ENCODE measurements around the gene MALAT1.

Gene MALAT1

DNA sequence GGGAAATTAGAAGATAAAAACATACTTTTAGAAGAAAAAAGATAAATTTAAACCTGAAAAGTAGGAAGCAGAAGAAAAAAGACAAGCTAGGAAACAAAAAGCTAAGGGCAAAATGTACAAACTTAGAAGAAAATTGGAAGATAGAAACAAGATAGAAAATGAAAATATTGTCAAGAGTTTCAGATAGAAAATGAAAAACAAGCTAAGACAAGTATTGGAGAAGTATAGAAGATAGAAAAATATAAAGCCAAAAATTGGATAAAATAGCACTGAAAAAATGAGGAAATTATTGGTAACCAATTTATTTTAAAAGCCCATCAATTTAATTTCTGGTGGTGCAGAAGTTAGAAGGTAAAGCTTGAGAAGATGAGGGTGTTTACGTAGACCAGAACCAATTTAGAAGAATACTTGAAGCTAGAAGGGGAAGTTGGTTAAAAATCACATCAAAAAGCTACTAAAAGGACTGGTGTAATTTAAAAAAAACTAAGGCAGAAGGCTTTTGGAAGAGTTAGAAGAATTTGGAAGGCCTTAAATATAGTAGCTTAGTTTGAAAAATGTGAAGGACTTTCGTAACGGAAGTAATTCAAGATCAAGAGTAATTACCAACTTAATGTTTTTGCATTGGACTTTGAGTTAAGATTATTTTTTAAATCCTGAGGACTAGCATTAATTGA is 1.0 kb downstream of the MALAT1 start:
- ATAC-seq (replicated peaks) (no peak), DNase-seq (no peak)
- H3K4me3 Mint-ChIP-seq: no peak overlapping the region

GRCh38 chr11:65500387-65501185 is 1.7 kb downstream of the MALAT1 start:
- peaks cover 18 to 22% of the 10 kb centered on the region in 2 donors for H3K36me3 Mint-ChIP-seq
- H3K27me3 Mint-ChIP-seq: no peaks in the 10 kb centered on the region
- no peak for ATAC-seq (replicated peaks)
- peaks cover 29 to 47% of the 10 kb centered on the region in 2 donors for H3K4me1 Mint-ChIP-seq
- DNase-seq: no peak
- no peaks in the 10 kb centered on the region for H3K9me3 Mint-ChIP-seq
- H3K27ac Mint-ChIP-seq: no peak overlapping the region
- no peak overlapping the region for H3K4me3 Mint-ChIP-seq

More for the DNA sequence above, 1.0 kb downstream of the MALAT1 start:
- H3K4me1 Mint-ChIP-seq: peaks cover 25 to 40% of the 10 kb centered on the region in 2 donors
- H3K9me3 Mint-ChIP-seq: no peaks in the 10 kb centered on the region
- H3K27ac Mint-ChIP-seq: no peak overlapping the region
- peaks cover 14 to 16% of the 10 kb centered on the region in 2 donors for H3K36me3 Mint-ChIP-seq
- no peaks in the 10 kb centered on the region for H3K27me3 Mint-ChIP-seq

GRCh38 chr11:65501186-65501471 is 2.3 kb downstream of the MALAT1 start:
- no peak for ATAC-seq (replicated peaks)
- peaks cover 20 to 27% of the 10 kb centered on the region in 2 donors for H3K36me3 Mint-ChIP-seq
- H3K4me1 Mint-ChIP-seq: peaks cover 32 to 48% of the 10 kb centered on the region in 2 donors

DNA sequence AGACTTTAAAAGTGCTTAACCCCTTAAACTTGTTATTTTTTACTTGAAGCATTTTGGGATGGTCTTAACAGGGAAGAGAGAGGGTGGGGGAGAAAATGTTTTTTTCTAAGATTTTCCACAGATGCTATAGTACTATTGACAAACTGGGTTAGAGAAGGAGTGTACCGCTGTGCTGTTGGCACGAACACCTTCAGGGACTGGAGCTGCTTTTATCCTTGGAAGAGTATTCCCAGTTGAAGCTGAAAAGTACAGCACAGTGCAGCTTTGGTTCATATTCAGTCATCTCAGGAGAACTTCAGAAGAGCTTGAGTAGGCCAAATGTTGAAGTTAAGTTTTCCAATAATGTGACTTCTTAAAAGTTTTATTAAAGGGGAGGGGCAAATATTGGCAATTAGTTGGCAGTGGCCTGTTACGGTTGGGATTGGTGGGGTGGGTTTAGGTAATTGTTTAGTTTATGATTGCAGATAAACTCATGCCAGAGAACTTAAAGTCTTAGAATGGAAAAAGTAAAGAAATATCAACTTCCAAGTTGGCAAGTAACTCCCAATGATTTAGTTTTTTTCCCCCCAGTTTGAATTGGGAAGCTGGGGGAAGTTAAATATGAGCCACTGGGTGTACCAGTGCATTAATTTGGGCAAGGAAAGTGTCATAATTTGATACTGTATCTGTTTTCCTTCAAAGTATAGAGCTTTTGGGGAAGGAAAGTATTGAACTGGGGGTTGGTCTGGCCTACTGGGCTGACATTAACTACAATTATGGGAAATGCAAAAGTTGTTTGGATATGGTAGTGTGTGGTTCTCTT is 2.8 kb downstream of the MALAT1 start:
- Mint-ChIP-seq H3K4me1 (peaks cover 38 to 48% of the 10 kb centered on the region in 2 donors), H3K27ac (no peak overlapping the region), H3K36me3 (peaks cover 26 to 33% of the 10 kb centered on the region in 2 donors), H3K27me3 (no peaks in the 10 kb centered on the region), H3K9me3 (no peaks in the 10 kb centered on the region), H3K4me3 (no peak overlapping the region)
- ATAC-seq (replicated peaks) (no peak), DNase-seq (no peak)

More at GRCh38 chr11:65501186-65501471, 2.3 kb downstream of the MALAT1 start:
- DNase-seq: no peak
- Mint-ChIP-seq H3K27ac (no peak overlapping the region), H3K9me3 (no peaks in the 10 kb centered on the region), H3K27me3 (no peaks in the 10 kb centered on the region), H3K4me3 (no peak overlapping the region)

DNA sequence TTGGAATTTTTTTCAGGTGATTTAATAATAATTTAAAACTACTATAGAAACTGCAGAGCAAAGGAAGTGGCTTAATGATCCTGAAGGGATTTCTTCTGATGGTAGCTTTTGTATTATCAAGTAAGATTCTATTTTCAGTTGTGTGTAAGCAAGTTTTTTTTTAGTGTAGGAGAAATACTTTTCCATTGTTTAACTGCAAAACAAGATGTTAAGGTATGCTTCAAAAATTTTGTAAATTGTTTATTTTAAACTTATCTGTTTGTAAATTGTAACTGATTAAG is 3.4 kb downstream of the MALAT1 start:
- Mint-ChIP-seq H3K27me3 (no peaks in the 10 kb centered on the region), H3K27ac (no peak overlapping the region), H3K4me3 (no peak overlapping the region), H3K9me3 (no peaks in the 10 kb centered on the region), H3K4me1 (peaks cover 34 to 48% of the 10 kb centered on the region in 2 donors), H3K36me3 (peaks cover 27 to 36% of the 10 kb centered on the region in 2 donors)
- ATAC-seq (replicated peaks) (no peak), DNase-seq (no peak)

DNA sequence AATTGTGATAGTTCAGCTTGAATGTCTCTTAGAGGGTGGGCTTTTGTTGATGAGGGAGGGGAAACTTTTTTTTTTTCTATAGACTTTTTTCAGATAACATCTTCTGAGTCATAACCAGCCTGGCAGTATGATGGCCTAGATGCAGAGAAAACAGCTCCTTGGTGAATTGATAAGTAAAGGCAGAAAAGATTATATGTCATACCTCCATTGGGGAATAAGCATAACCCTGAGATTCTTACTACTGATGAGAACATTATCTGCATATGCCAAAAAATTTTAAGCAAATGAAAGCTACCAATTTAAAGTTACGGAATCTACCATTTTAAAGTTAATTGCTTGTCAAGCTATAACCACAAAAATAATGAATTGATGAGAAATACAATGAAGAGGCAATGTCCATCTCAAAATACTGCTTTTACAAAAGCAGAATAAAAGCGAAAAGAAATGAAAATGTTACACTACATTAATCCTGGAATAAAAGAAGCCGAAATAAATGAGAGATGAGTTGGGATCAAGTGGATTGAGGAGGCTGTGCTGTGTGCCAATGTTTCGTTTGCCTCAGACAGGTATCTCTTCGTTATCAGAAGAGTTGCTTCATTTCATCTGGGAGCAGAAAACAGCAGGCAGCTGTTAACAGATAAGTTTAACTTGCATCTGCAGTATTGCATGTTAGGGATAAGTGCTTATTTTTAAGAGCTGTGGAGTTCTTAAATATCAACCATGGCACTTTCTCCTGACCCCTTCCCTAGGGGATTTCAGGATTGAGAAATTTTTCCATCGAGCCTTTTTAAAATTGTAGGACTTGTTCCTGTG is 3.9 kb downstream of the MALAT1 start:
- ATAC-seq (replicated peaks) (no peak), DNase-seq (no peak)
- Mint-ChIP-seq H3K27me3 (no peaks in the 10 kb centered on the region), H3K4me3 (no peak overlapping the region), H3K4me1 (peaks cover 37 to 51% of the 10 kb centered on the region in 2 donors), H3K27ac (no peak overlapping the region), H3K9me3 (no peaks in the 10 kb centered on the region), H3K36me3 (peaks cover 27 to 36% of the 10 kb centered on the region in 2 donors)

- H3K27ac Mint-ChIP-seq: no peak overlapping the region
- no peak for DNase-seq
These were observed 4.6 kb downstream of the MALAT1 start for GRCh38 chr11:65503368-65503948.

DNA sequence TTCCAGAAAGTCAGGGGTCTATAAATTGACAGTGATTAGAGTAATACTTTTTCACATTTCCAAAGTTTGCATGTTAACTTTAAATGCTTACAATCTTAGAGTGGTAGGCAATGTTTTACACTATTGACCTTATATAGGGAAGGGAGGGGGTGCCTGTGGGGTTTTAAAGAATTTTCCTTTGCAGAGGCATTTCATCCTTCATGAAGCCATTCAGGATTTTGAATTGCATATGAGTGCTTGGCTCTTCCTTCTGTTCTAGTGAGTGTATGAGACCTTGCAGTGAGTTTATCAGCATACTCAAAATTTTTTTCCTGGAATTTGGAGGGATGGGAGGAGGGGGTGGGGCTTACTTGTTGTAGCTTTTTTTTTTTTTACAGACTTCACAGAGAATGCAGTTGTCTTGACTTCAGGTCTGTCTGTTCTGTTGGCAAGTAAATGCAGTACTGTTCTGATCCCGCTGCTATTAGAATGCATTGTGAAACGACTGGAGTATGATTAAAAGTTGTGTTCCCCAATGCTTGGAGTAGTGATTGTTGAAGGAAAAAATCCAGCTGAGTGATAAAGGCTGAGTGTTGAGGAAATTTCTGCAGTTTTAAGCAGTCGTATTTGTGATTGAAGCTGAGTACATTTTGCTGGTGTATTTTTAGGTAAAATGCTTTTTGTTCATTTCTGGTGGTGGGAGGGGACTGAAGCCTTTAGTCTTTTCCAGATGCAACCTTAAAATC is 5.3 kb downstream of the MALAT1 start:
- Mint-ChIP-seq H3K4me3 (peak overlapping the region in 1 of 2 donors; percentile 79), H3K27ac (no peak overlapping the region), H3K27me3 (no peaks in the 10 kb centered on the region), H3K4me1 (peaks cover 38 to 54% of the 10 kb centered on the region in 2 donors), H3K9me3 (no peaks in the 10 kb centered on the region), H3K36me3 (peaks cover 27 to 36% of the 10 kb centered on the region in 2 donors)
- no peak for ATAC-seq (replicated peaks)
- DNase-seq: no peak

More at GRCh38 chr11:65503368-65503948, 4.6 kb downstream of the MALAT1 start:
- no peaks in the 10 kb centered on the region for H3K27me3 Mint-ChIP-seq
- peaks cover 27 to 36% of the 10 kb centered on the region in 2 donors for H3K36me3 Mint-ChIP-seq
- ATAC-seq (replicated peaks): no peak
- H3K4me1 Mint-ChIP-seq: peaks cover 38 to 54% of the 10 kb centered on the region in 2 donors
- H3K4me3 Mint-ChIP-seq: peak overlapping the region in 1 of 2 donors; percentile 79
- no peaks in the 10 kb centered on the region for H3K9me3 Mint-ChIP-seq

DNA sequence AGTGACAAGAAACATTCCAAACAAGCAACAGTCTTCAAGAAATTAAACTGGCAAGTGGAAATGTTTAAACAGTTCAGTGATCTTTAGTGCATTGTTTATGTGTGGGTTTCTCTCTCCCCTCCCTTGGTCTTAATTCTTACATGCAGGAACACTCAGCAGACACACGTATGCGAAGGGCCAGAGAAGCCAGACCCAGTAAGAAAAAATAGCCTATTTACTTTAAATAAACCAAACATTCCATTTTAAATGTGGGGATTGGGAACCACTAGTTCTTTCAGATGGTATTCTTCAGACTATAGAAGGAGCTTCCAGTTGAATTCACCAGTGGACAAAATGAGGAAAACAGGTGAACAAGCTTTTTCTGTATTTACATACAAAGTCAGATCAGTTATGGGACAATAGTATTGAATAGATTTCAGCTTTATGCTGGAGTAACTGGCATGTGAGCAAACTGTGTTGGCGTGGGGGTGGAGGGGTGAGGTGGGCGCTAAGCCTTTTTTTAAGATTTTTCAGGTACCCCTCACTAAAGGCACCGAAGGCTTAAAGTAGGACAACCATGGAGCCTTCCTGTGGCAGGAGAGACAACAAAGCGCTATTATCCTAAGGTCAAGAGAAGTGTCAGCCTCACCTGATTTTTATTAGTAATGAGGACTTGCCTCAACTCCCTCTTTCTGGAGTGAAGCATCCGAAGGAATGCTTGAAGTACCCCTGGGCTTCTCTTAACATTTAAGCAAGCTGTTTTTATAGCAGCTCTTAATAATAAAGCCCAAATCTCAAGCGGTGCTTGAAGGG is 6.0 kb downstream of the MALAT1 start:
- Mint-ChIP-seq H3K9me3 (no peaks in the 10 kb centered on the region), H3K4me3 (peak overlapping the region in 1 of 2 donors; percentile 79), H3K36me3 (peaks cover 27 to 36% of the 10 kb centered on the region in 2 donors), H3K27me3 (no peaks in the 10 kb centered on the region), H3K4me1 (peaks cover 38 to 54% of the 10 kb centered on the region in 2 donors), H3K27ac (no peak overlapping the region)
- DNase-seq (no peak), ATAC-seq (replicated peaks) (no peak)

- Mint-ChIP-seq H3K9me3 (no peaks in the 10 kb centered on the region), H3K27ac (no peak overlapping the region), H3K36me3 (peaks cover 27 to 36% of the 10 kb centered on the region in 2 donors), H3K4me1 (peaks cover 42 to 58% of the 10 kb centered on the region in 2 donors), H3K27me3 (no peaks in the 10 kb centered on the region), H3K4me3 (peak overlapping the region in 1 of 2 donors; percentile 79)
- no peak for ATAC-seq (replicated peaks)
- no peak for DNase-seq
These were observed 6.8 kb downstream of the MALAT1 start for GRCh38 chr11:65505466-65506289.

DNA sequence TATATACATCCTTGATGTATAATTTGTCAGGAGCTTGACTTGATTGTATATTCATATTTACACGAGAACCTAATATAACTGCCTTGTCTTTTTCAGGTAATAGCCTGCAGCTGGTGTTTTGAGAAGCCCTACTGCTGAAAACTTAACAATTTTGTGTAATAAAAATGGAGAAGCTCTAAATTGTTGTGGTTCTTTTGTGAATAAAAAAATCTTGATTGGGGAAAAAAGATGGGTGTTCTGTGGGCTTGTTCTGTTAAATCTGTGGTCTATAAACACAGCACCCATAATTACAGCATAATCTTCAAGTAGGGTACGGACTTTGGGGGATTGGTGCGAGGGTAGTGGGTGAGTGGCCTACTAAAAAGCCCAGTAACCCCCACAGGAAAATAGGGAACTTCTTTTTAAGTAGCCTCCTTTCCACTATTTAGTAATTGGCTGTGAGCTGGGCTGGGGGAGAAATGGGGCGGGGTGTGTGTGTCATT is 7.5 kb downstream of the MALAT1 start:
- H3K27ac Mint-ChIP-seq: no peak overlapping the region
- no peaks in the 10 kb centered on the region for H3K27me3 Mint-ChIP-seq
- H3K9me3 Mint-ChIP-seq: no peaks in the 10 kb centered on the region
- H3K4me1 Mint-ChIP-seq: peaks cover 41 to 60% of the 10 kb centered on the region in 2 donors
- ATAC-seq (replicated peaks) (no peak), DNase-seq (no peak)
- H3K36me3 Mint-ChIP-seq: peaks cover 27 to 36% of the 10 kb centered on the region in 2 donors
- peak overlapping the region in 1 of 2 donors; percentile 63 for H3K4me3 Mint-ChIP-seq
